HG03060 (cell line): ENCODE measurements around the gene OR6B1.

Experiments
- ATAC-seq: cut with Tn5 transposase; IDR thresholded peaks from one replicate; pipeline ENCODE4 v1.9.1; 2021; ENCODE audit warnings: low read depth, moderate number of reproducible peaks; ENCODE audit not compliant: unreplicated experiment

Gene OR6B1

GRCh38 chr7:144000020-144000419 is at the start of gene OR6B1:
Gene OR6B1, plus strand, starts transcription at chr7:144000320. Its CDS starts 3,677 bp downstream, at chr7:144003997.
- no peak for ATAC-seq

- ATAC-seq, result no peak
Observed at GRCh38 chr7:143953421-143953820, 46.7 kb upstream of the OR6B1 start.

GRCh38 chr7:143954135-143954534 is 46.0 kb upstream of the OR6B1 start:
- ATAC-seq, result no peak

- ATAC-seq, result no peak
Observed at GRCh38 chr7:143954544-143954943, 45.6 kb upstream of the OR6B1 start, which contains the start of gene OR2F1. Gene OR2F1, plus strand, starts transcription at chr7:143954844. Its CDS starts 5,127 bp downstream, at chr7:143959971.

GRCh38 chr7:143958781-143959180 is 41.3 kb upstream of the OR6B1 start:
- no peak for ATAC-seq

- ATAC-seq, result no peak
Observed at GRCh38 chr7:143960813-143961610, 39.1 kb upstream of the OR6B1 start.

- no peak for ATAC-seq
Observed at GRCh38 chr7:143965280-143965679, 34.8 kb upstream of the OR6B1 start.

- no peak for ATAC-seq
Observed at GRCh38 chr7:143967398-143967797, 32.7 kb upstream of the OR6B1 start.

GRCh38 chr7:143973870-143974416 is 26.2 kb upstream of the OR6B1 start:
- ATAC-seq, result no peak

- no peak for ATAC-seq
Observed at GRCh38 chr7:143974459-143974858, 25.7 kb upstream of the OR6B1 start.

GRCh38 chr7:143975617-143976016 is 24.5 kb upstream of the OR6B1 start:
- ATAC-seq, result no peak

- no peak for ATAC-seq
Observed at GRCh38 chr7:143978585-143978984, 21.5 kb upstream of the OR6B1 start.

GRCh38 chr7:143979359-143979758 is 20.8 kb upstream of the OR6B1 start:
- no peak for ATAC-seq

- ATAC-seq, result no peak
Observed at GRCh38 chr7:143979998-143980397, 20.1 kb upstream of the OR6B1 start.

- ATAC-seq, result no peak
Observed at GRCh38 chr7:143980746-143981510, 19.2 kb upstream of the OR6B1 start.

GRCh38 chr7:143983960-143984359 is 16.2 kb upstream of the OR6B1 start:
- ATAC-seq, result no peak

- no peak for ATAC-seq
Observed at GRCh38 chr7:143987513-143987912, 12.6 kb upstream of the OR6B1 start.

- no peak for ATAC-seq
Observed at GRCh38 chr7:143988976-143989745, 11.0 kb upstream of the OR6B1 start.

- ATAC-seq, result no peak
Observed at GRCh38 chr7:143992670-143993069, 7.5 kb upstream of the OR6B1 start.

- no peak for ATAC-seq
Observed at GRCh38 chr7:143993924-143994323, 6.2 kb upstream of the OR6B1 start.

- ATAC-seq, result no peak
Observed at GRCh38 chr7:144001543-144001942, 1.4 kb downstream of the OR6B1 start.
